ENCODE results near the gene PARP15. TPM values are rescaled to one million over a fixed set of nuclear protein-coding genes. Genes with fewer than 3 reads are reported as not detected.

The PARP15 gene
- polyA plus RNA-seq, 1 donor: 1.5 TPM

GRCh38 chr3:122615303-122615702, 37.9 kb downstream of the PARP15 start:
- no peak overlapping the region for H3K4me3 ChIP-seq (ENCODE audit: low read length)
- no peak for DNase-seq
- H3K4me1 ChIP-seq (ENCODE audit: control insufficient read depth, insufficient read depth, low read length): no peaks in the 10 kb centered on the region
- peaks cover 5% of the 10 kb centered on the region for H3K27me3 ChIP-seq (ENCODE audit: control insufficient read depth, insufficient read depth, low read length)
- no peaks in the 10 kb centered on the region for H3K36me3 ChIP-seq (ENCODE audit: control insufficient read depth, insufficient read depth, low read length)
- 60% methylated on average over 1 of the region's 3 CpGs for WGBS (ENCODE audit: insufficient coverage, low lambda C conversion rate)
- no peaks in the 10 kb centered on the region for H3K9me3 ChIP-seq (ENCODE audit: control insufficient read depth, low read depth, low read length)
- H3K27ac ChIP-seq (ENCODE audit: low read length): no peak overlapping the region

- peaks cover 5% of the 10 kb centered on the region for H3K27me3 ChIP-seq (ENCODE audit: control insufficient read depth, insufficient read depth, low read length)
- H3K36me3 ChIP-seq (ENCODE audit: control insufficient read depth, insufficient read depth, low read length): no peaks in the 10 kb centered on the region
- no peaks in the 10 kb centered on the region for H3K9me3 ChIP-seq (ENCODE audit: control insufficient read depth, low read depth, low read length)
- no peaks in the 10 kb centered on the region for H3K4me1 ChIP-seq (ENCODE audit: control insufficient read depth, insufficient read depth, low read length)
- H3K27ac ChIP-seq (ENCODE audit: low read length): no peak overlapping the region
- H3K4me3 ChIP-seq (ENCODE audit: low read length): no peak overlapping the region
- DNase-seq: no peak
- no CpG with 5 or more reads among the region's 3 CpGs for WGBS (ENCODE audit: insufficient coverage, low lambda C conversion rate)
These were observed 41.2 kb downstream of the PARP15 start for GRCh38 chr3:122618614-122619013.

- H3K4me1 ChIP-seq (ENCODE audit: control insufficient read depth, insufficient read depth, low read length): no peaks in the 10 kb centered on the region
- WGBS (ENCODE audit: insufficient coverage, low lambda C conversion rate): 75% methylated on average over 1 of the region's 4 CpGs
These were observed 41.6 kb downstream of the PARP15 start for GRCh38 chr3:122619040-122619439.

GRCh38 chr3:122620399-122620798, 42.9 kb downstream of the PARP15 start:
- no peak overlapping the region for H3K27ac ChIP-seq (ENCODE audit: low read length)
- WGBS (ENCODE audit: insufficient coverage, low lambda C conversion rate): 80% methylated on average over 1 of the region's 4 CpGs
- peak in 1 of 2 donors; percentile 8 for DNase-seq
- H3K36me3 ChIP-seq (ENCODE audit: control insufficient read depth, insufficient read depth, low read length): no peaks in the 10 kb centered on the region
- peaks cover 5% of the 10 kb centered on the region for H3K27me3 ChIP-seq (ENCODE audit: control insufficient read depth, insufficient read depth, low read length)
- no peaks in the 10 kb centered on the region for H3K4me1 ChIP-seq (ENCODE audit: control insufficient read depth, insufficient read depth, low read length)
- no peaks in the 10 kb centered on the region for H3K9me3 ChIP-seq (ENCODE audit: control insufficient read depth, low read depth, low read length)
- H3K4me3 ChIP-seq (ENCODE audit: low read length): no peak overlapping the region

More at GRCh38 chr3:122619040-122619439, 41.6 kb downstream of the PARP15 start:
- H3K27me3 ChIP-seq (ENCODE audit: control insufficient read depth, insufficient read depth, low read length): peaks cover 5% of the 10 kb centered on the region
- no peak for DNase-seq
- no peak overlapping the region for H3K27ac ChIP-seq (ENCODE audit: low read length)
- no peaks in the 10 kb centered on the region for H3K9me3 ChIP-seq (ENCODE audit: control insufficient read depth, low read depth, low read length)
- H3K4me3 ChIP-seq (ENCODE audit: low read length): no peak overlapping the region
- H3K36me3 ChIP-seq (ENCODE audit: control insufficient read depth, insufficient read depth, low read length): no peaks in the 10 kb centered on the region

- no peaks in the 10 kb centered on the region for H3K4me1 ChIP-seq (ENCODE audit: control insufficient read depth, insufficient read depth, low read length)
- no peaks in the 10 kb centered on the region for H3K9me3 ChIP-seq (ENCODE audit: control insufficient read depth, low read depth, low read length)
- H3K27me3 ChIP-seq (ENCODE audit: control insufficient read depth, insufficient read depth, low read length): peaks cover 5% of the 10 kb centered on the region
- no peaks in the 10 kb centered on the region for H3K36me3 ChIP-seq (ENCODE audit: control insufficient read depth, insufficient read depth, low read length)
- no peak overlapping the region for H3K27ac ChIP-seq (ENCODE audit: low read length)
- 83% methylated on average over 1 of the region's 3 CpGs for WGBS (ENCODE audit: insufficient coverage, low lambda C conversion rate)
- DNase-seq: no peak
- no peak overlapping the region for H3K4me3 ChIP-seq (ENCODE audit: low read length)
These were observed 43.7 kb downstream of the PARP15 start for GRCh38 chr3:122621112-122621511.

GRCh38 chr3:122623031-122623829, 45.8 kb downstream of the PARP15 start:
- no CpG with 5 or more reads among the region's 8 CpGs for WGBS (ENCODE audit: insufficient coverage, low lambda C conversion rate)
- no peak overlapping the region for H3K27ac ChIP-seq (ENCODE audit: low read length)

GRCh38 chr3:122626515-122627180, 49.2 kb downstream of the PARP15 start:
- no peak for DNase-seq
- no peaks in the 10 kb centered on the region for H3K36me3 ChIP-seq (ENCODE audit: control insufficient read depth, insufficient read depth, low read length)
- WGBS (ENCODE audit: insufficient coverage, low lambda C conversion rate): 75% methylated on average over 3 of the region's 6 CpGs

More at GRCh38 chr3:122623031-122623829, 45.8 kb downstream of the PARP15 start:
- H3K9me3 ChIP-seq (ENCODE audit: control insufficient read depth, low read depth, low read length): no peaks in the 10 kb centered on the region
- H3K27me3 ChIP-seq (ENCODE audit: control insufficient read depth, insufficient read depth, low read length): peaks cover 5% of the 10 kb centered on the region
- no peaks in the 10 kb centered on the region for H3K4me1 ChIP-seq (ENCODE audit: control insufficient read depth, insufficient read depth, low read length)
- no peaks in the 10 kb centered on the region for H3K36me3 ChIP-seq (ENCODE audit: control insufficient read depth, insufficient read depth, low read length)
- no peak overlapping the region for H3K4me3 ChIP-seq (ENCODE audit: low read length)
- no peak for DNase-seq

GRCh38 chr3:122627301-122627700, 49.9 kb downstream of the PARP15 start:
- Histone ChIP-seq H3K36me3 (ENCODE audit: control insufficient read depth, insufficient read depth, low read length) (no peaks in the 10 kb centered on the region), H3K9me3 (ENCODE audit: control insufficient read depth, low read depth, low read length) (no peaks in the 10 kb centered on the region), H3K27me3 (ENCODE audit: control insufficient read depth, insufficient read depth, low read length) (no peaks in the 10 kb centered on the region), H3K4me3 (ENCODE audit: low read length) (no peak overlapping the region), H3K4me1 (ENCODE audit: control insufficient read depth, insufficient read depth, low read length) (no peaks in the 10 kb centered on the region), H3K27ac (ENCODE audit: low read length) (no peak overlapping the region)
- no CpG with 5 or more reads among the region's 1 CpG for WGBS (ENCODE audit: insufficient coverage, low lambda C conversion rate)
- no peak for DNase-seq

More at GRCh38 chr3:122626515-122627180, 49.2 kb downstream of the PARP15 start:
- Histone ChIP-seq H3K27ac (ENCODE audit: low read length) (no peak overlapping the region), H3K4me1 (ENCODE audit: control insufficient read depth, insufficient read depth, low read length) (no peaks in the 10 kb centered on the region), H3K27me3 (ENCODE audit: control insufficient read depth, insufficient read depth, low read length) (no peaks in the 10 kb centered on the region), H3K9me3 (ENCODE audit: control insufficient read depth, low read depth, low read length) (no peaks in the 10 kb centered on the region), H3K4me3 (ENCODE audit: low read length) (no peak overlapping the region)

- Histone ChIP-seq H3K36me3 (ENCODE audit: control insufficient read depth, insufficient read depth, low read length) (no peaks in the 10 kb centered on the region), H3K27ac (ENCODE audit: low read length) (no peak overlapping the region), H3K27me3 (ENCODE audit: control insufficient read depth, insufficient read depth, low read length) (no peaks in the 10 kb centered on the region), H3K4me1 (ENCODE audit: control insufficient read depth, insufficient read depth, low read length) (no peaks in the 10 kb centered on the region), H3K4me3 (ENCODE audit: low read length) (no peak overlapping the region), H3K9me3 (ENCODE audit: control insufficient read depth, low read depth, low read length) (no peaks in the 10 kb centered on the region)
- WGBS (ENCODE audit: insufficient coverage, low lambda C conversion rate): 58% methylated on average over 3 of the region's 3 CpGs
- no peak for DNase-seq
These were observed 51.1 kb downstream of the PARP15 start for GRCh38 chr3:122628567-122628966.

- H3K4me3 ChIP-seq (ENCODE audit: low read length): no peak overlapping the region
- no peak for DNase-seq
- no peaks in the 10 kb centered on the region for H3K9me3 ChIP-seq (ENCODE audit: control insufficient read depth, low read depth, low read length)
- no peak overlapping the region for H3K27ac ChIP-seq (ENCODE audit: low read length)
- WGBS (ENCODE audit: insufficient coverage, low lambda C conversion rate): no CpG with 5 or more reads among the region's 1 CpG
- H3K27me3 ChIP-seq (ENCODE audit: control insufficient read depth, insufficient read depth, low read length): no peaks in the 10 kb centered on the region
- no peaks in the 10 kb centered on the region for H3K36me3 ChIP-seq (ENCODE audit: control insufficient read depth, insufficient read depth, low read length)
- H3K4me1 ChIP-seq (ENCODE audit: control insufficient read depth, insufficient read depth, low read length): no peaks in the 10 kb centered on the region
These were observed 52.3 kb downstream of the PARP15 start for GRCh38 chr3:122629763-122630162.
